KOPT-K1 (cell line): ENCODE results near the gene RYR3.
"Not testable (repeated sequence)": the region's sequence is repeated elsewhere in the genome, so short reads cannot be mapped to it uniquely, and the experiment has no call there.

ENCODE experiments used
- H3K27ac ChIP-seq: fragments of 200-600 bp; sonication (generic); 2 replicates; pipeline ENCODE4 v1.5.1; 2016; ENCODE audit warnings: antibody characterized with exemption, mild to moderate bottlenecking, low read depth, low read length; ENCODE audit not compliant: poor library complexity, severe bottlenecking
- H3K36me3 ChIP-seq: fragments of 200-600 bp; sonication (generic); 2 replicates; pipeline ENCODE4 v1.5.1; 2017; ENCODE audit warnings: antibody characterized with exemption, mild to moderate bottlenecking, low read length, moderate library complexity; ENCODE audit not compliant: insufficient read depth
- H3K9me3 ChIP-seq: fragments of 200-600 bp; sonication (generic); 2 replicates; pipeline ENCODE4 v1.5.1; 2017; ENCODE audit warnings: antibody characterized with exemption, low read length, mild to moderate bottlenecking; ENCODE audit not compliant: insufficient read depth, poor library complexity, severe bottlenecking

RYR3 gene

DNA sequence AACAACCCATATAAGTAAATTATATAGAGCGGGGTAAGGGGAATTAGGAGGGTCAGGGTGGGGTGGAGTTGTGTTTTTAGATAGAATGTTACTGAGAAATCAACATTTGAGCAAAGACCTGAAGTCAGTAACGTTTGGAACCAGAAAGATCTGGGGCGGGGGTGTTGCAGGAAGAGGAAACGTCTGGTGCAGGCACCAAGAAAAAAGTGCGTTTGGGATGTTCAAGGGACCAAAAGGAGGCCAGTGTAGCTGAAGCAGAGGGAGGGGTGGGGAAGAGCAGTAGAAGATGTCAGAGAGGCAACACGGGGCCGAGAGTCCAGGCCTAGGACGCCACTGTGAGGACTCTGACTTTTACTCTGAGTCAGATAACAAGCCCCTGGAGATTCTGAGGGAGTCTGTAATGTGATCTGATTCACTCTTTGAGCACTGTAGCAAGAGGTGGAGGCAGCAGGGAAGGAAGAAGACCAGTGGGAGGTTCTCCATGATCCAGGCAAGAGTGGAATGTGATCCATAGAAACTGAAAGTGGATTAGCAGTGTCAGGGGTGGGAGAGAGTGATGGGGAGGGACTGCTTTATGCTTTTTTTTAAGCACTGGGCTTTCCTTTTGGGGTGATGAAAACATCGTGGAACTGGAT is 478.3 kb downstream of the RYR3 start:
- Histone ChIP-seq H3K9me3 (no peaks in the 10 kb centered on the region), H3K36me3 (no peaks in the 10 kb centered on the region), H3K27ac (no peak overlapping the region)

DNA sequence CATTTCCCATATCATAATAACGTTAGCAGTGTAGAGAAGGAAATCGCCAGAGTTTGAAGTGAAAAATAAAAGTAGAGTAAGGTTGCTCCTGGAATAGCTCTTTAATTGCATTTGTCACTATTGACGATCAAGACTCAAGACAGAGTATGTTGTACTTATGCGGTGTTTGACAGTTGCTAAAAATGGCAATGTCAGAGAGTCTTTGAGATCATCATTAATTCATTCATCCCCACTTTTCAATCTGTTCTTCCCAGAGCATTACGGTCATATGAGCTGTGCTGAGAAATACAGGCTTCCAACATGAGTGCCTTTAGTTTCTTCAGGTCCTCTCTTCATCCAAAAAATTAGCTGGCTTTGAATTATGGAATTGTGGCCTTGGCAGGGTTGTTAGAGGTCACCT is 483.7 kb downstream of the RYR3 start:
- Histone ChIP-seq H3K9me3 (no peaks in the 10 kb centered on the region), H3K27ac (no peak overlapping the region), H3K36me3 (no peaks in the 10 kb centered on the region)

DNA sequence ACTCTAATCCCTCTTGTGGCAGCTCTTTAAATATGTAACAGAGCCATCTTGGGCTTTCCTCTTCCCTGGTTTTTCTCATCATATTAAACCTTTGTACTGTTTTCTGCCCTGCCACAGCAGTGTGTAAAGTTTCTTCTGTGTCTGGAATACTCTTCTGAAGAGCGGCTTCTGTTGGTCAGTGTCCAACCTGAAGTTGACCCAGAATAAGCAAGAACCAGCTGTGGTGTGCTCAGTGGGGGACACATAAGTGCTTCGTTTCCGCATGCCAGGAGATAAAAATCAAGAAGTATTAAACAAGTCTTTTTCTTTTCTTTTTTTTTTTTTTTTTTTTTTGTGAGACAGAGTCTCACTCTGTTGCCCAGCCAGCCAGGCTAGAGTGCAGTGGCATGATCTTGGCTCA is 484.3 kb downstream of the RYR3 start:
- Histone ChIP-seq H3K9me3 (no peaks in the 10 kb centered on the region), H3K27ac (no peak overlapping the region), H3K36me3 (no peaks in the 10 kb centered on the region)

DNA sequence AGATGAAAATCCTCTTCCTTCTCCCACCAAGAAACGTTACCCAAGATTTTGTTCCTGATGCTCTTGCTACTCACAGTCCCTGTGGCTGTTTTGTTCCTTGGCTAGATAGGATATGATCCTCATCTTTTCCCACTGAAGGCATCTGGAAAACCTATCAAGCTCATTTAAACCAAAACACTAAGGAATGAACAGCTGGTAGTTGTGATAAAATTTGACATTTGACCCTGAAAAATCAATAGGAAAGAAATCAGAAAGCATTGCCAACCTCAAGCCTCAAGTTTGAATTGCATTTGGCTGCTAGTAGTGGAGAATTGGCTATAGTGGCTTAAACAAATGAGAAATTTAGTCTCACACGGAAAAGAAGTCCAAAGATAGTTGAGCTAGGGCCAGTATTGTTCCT is 486.9 kb downstream of the RYR3 start:
- no peaks in the 10 kb centered on the region for H3K36me3 ChIP-seq
- no peaks in the 10 kb centered on the region for H3K9me3 ChIP-seq
- H3K27ac ChIP-seq = no peak overlapping the region

DNA sequence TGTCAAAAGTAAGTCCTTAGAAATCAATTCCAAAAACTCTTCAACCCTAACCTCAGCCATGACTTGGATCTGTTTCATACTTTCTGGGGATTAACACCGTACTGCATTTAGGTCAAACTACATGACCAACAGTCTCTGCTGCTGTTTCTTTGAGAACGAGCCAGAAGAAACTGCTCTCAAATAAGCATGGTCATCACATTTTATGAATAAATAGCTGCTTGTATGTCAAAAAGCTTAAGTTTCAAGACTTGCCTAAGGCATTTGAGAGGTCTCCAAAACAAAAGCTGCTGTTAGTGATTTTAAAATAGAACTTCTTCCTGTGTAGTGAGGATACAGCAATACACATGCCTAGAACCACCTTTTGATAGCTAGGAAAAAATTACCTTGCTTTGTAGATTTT is 491.2 kb downstream of the RYR3 start:
- no peaks in the 10 kb centered on the region for H3K9me3 ChIP-seq
- H3K36me3 ChIP-seq = no peaks in the 10 kb centered on the region
- no peak overlapping the region for H3K27ac ChIP-seq

DNA sequence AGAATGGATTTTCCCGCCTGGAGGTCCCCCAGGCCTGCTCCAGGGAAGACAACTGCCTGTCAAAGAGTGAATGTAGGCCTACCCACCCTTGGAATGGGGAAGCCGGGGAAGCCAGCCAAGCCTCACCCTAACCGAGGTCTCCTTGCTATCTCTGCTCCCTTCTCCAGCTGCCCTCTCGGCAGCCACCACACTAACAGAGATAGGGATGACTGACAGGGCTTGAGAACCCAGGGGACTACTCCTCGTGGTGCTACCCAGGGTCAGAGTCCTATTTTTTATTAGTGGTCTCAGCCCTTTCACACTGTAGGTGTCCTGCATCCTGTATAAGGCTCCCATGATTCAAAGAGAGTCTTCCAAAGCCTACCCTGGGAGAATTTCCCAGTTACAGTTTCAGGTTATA is 496.9 kb downstream of the RYR3 start:
- H3K9me3 ChIP-seq = no peaks in the 10 kb centered on the region
- H3K27ac ChIP-seq = no peak overlapping the region
- no peaks in the 10 kb centered on the region for H3K36me3 ChIP-seq

DNA sequence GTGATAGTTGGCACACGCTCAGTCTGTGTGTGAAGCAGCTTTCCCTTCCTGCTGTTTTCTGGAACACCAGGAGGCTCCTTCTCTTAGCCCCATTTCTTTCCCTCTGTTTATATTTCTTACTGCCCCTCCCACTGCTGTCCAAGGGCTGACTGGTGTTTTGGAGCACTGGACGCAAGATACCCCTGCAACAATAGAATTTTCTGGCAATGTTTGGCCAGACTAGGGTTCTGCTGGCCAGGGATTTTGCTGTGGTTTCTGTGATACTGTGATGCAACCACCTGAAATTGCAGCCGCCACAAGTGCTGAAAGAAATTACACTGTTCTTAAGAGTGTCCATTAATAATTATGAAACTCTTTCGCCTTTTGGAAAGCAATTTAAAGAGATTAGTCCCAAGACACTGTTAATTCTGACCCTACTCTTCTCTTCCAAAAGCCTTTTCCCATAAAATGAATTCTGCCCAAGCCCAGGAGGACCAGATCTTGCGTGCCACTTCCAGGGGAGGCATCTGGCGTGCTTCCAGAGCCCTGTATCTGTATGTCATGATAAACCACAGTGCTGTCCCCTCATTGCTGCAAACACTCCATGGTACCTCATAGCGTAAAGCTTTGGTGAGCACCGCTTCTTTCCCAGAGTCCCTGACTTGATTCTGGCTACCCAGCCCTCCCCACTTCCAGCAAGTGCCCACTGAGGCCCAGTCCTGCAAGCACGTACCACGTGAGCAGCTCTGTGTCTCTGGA is 498.1 kb downstream of the RYR3 start:
- Histone ChIP-seq H3K36me3 (no peaks in the 10 kb centered on the region), H3K27ac (no peak overlapping the region), H3K9me3 (no peaks in the 10 kb centered on the region)

DNA sequence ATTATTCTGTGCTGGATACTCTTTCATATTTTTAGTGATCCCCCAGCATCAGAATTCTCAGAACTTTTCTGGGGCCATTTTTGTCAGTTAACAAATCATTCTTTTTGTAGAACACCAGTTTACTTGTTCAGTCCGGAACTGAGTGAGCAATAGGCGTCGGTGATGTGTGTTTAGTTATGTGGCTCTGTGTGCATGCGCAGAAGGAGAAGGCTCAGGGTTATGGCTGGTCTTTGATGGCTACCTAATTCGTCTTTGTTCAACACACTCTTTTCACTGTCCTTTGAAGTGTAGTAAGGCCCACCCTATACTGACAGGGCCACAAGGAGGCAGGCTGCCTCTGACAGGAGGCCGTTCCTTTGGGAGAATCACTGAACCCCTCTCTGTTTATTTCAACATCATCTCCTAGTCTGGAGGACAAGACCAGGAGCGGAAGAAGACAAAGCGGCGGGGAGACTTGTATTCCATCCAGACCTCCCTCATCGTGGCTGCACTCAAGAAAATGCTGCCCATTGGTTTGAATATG is 499.4 kb downstream of the RYR3 start:
- Histone ChIP-seq H3K27ac (no peak overlapping the region), H3K9me3 (no peaks in the 10 kb centered on the region), H3K36me3 (no peaks in the 10 kb centered on the region)

DNA sequence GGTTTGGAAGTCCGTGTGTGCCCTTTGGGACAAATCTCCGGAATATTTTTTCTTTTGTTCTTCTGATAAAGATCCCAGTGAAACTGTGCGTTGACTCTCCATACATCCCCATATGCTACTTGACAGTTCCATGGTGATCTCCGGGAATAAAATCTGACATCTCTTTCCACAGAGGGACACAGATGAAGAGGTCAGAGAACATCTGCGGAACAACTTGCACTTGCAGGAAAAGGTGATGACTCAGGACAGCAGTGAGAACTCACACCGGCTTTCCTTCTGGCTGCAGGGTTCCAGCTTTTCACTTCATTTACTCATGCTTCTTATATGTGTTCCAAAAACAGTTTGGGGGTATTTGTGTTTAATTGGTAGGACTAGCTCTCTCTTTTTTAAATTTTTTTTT is 500.0 kb downstream of the RYR3 start:
- H3K27ac ChIP-seq = no peak overlapping the region
- H3K9me3 ChIP-seq = no peaks in the 10 kb centered on the region
- H3K36me3 ChIP-seq = no peaks in the 10 kb centered on the region

DNA sequence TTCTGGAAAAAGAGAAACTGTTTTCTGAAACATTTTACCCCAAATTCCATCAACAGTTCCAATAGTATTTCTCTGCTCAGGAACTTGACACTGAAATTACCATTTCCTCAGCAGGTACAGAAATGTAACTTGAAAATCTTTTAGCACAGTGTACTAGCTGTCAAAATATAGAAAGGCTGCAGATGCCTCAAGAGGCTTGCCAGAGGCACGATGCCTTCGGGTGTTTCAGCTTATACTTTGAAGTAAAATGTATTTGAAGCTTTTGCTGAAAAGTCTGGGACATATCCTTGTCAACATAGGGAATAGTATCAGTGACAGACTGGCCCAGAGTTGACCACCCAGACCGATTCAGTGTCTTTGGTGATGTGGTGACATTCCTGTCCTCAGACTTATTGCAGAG is 503.1 kb downstream of the RYR3 start:
- Histone ChIP-seq H3K27ac (no peak overlapping the region), H3K9me3 (no peaks in the 10 kb centered on the region), H3K36me3 (no peaks in the 10 kb centered on the region)

DNA sequence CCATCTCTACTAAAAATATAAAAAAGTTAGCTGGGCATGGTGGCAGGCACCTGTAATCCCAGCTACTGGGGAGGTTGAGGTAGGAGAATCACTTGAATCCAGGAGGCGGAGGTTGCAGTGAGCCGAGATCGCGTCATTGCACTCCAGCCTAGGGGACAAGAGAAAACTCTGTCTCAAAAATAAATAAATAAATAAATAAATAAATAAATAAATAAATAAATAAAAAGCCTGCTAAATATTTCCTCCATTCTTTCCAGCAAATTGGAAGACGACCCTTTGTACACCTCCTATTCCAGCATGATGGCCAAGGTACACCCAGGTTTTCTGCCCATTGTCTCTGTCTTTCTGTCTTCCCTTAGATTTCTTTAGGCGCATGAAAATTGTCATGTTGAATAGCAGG is 508.7 kb downstream of the RYR3 start:
- not testable (repeated sequence) for H3K9me3 ChIP-seq, H3K27ac ChIP-seq, H3K36me3 ChIP-seq

DNA sequence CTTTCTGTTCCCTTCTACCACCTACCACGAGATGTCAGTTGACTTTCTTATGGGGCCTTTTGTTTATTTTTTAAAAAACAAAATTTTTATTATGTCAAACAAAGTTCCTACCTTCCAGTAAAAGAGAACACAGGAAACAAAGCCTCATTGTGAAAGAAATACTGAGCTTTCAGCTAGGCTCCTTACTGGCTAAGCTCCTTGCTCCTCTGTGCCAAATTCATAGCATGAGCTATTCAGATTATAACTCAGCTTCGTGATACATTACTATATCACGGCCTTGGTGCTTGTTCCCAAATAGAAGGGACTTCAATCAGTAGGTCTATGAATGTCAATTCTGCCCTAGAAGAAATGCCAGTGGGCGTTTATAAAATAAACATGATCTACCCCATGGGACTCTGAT is 511.7 kb downstream of the RYR3 start:
- Histone ChIP-seq H3K9me3 (no peaks in the 10 kb centered on the region), H3K27ac (no peak overlapping the region), H3K36me3 (no peaks in the 10 kb centered on the region)

DNA sequence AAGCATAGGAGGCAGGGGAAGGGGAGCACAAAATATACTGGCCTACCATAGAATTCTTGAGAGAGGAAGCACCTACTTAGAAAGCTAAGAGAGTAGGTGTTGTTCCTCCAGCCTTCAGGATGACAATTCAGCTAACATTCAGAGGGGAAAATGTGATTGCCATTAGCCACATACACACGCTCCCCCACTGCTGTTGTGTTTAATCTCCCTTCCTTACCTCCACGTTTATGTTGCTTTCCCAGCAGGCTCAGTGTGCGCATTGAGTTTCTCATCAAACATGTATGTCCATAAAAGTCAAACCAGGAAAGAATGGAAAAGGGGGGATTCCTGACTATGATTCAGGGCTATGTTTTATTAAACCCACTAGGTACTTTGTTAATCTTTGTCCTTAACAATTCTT is 512.4 kb downstream of the RYR3 start:
- H3K36me3 ChIP-seq = no peaks in the 10 kb centered on the region
- H3K27ac ChIP-seq = no peak overlapping the region
- H3K9me3 ChIP-seq = no peaks in the 10 kb centered on the region

DNA sequence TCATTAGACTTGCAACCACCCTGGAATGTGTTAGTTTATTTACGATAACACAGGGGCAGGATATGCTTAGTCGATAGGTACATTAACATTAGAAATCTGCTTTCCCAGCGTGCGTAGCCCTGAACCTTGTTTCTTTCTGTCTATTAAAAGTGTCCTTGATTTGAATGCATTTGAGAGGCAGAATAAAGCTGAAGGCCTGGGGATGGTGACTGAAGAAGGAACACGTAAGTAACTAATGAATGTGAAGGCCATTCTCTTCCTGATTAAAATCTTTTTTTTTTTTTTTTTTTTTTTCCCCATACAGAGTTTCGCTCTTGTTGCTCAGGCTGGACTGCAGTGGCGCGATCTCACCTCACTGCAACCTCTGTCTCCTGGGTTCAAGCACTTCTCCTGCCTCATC is 514.7 kb downstream of the RYR3 start:
- no peaks in the 10 kb centered on the region for H3K36me3 ChIP-seq
- no peaks in the 10 kb centered on the region for H3K9me3 ChIP-seq

DNA sequence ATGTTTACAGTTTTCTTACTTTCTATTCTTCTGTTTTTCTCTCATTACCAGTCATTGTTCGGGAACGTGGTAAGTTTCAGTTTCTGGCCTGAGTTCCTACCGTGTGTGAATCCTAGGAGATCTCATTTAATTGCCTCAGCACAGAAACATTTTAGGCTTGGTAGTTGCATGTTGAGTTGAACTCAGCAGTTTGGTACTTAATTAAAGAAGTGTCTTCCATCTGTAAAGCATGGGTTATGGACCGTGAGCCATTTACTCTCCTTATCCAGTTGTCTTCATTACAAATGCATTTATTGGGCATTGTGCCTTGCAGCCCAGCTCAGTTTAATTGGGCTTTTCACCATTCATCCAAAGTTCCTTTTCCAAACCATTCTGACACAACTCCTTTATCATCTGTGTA is 515.4 kb downstream of the RYR3 start:
- Histone ChIP-seq H3K36me3 (no peaks in the 10 kb centered on the region), H3K27ac (no peak overlapping the region), H3K9me3 (no peaks in the 10 kb centered on the region)

More for the DNA sequence above, 514.7 kb downstream of the RYR3 start:
- H3K27ac ChIP-seq = no peak overlapping the region

DNA sequence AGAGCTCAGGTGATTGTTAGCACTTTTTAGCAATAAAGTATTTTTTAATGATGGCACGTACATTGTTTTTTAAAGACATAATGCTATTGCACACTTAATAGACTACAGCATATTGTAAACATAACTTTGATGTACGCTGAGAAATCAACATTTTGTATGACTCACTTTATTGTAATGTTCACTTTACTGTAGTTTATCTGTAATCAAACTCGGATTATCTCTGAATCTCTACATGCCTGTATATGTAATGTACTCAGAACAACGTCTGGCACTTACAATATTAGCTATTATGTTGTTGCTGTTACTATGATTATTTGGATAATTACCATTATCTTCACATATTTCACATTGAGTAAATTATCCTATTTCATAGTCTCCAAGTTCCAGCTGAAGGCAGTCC is 519.6 kb downstream of the RYR3 start:
- Histone ChIP-seq H3K27ac (no peak overlapping the region), H3K36me3 (no peaks in the 10 kb centered on the region)

More for the DNA sequence above, 519.6 kb downstream of the RYR3 start:
- no peaks in the 10 kb centered on the region for H3K9me3 ChIP-seq
